Activated CD4-positive, alpha-beta T cell treated with anti-CD3 and anti-CD28 coated beads, Interleukin-2, amount 10 ng/mL, durations not matched to agents 7 days and 5 days (primary cell): ENCODE data around the gene GAREM1. TPM values are rescaled to one million over a fixed set of nuclear protein-coding genes. Genes with fewer than 3 reads are reported as not detected.

ENCODE experiments used
- CTCF ChIA-PET: fragments of 350-600 bp; sonication (Branson Sonifier 250); formaldehyde crosslinking; loops from one replicate; lab custom pipeline; 2021; ENCODE audit warnings: antibody characterized with exemption; lab: Charles Lee
- POLR2A ChIA-PET: fragments of 350-600 bp; sonication (Branson Sonifier 250); formaldehyde crosslinking; loops from one replicate; lab custom pipeline; 2021; ENCODE audit warnings: antibody characterized with exemption; lab: Charles Lee
- DNase-seq: peaks from one replicate; pipeline ENCODE4 v3.0.0-alpha.2; 2020
- H3K27ac Mint-ChIP-seq: one replicate; pipeline ENCODE4 v1.8.0; 2021; ENCODE audit warnings: mild to moderate bottlenecking, moderate library complexity, mixed read lengths
- H3K27me3 Mint-ChIP-seq: one replicate; pipeline ENCODE4 v1.8.0; 2021; ENCODE audit warnings: mixed read lengths
- H3K36me3 Mint-ChIP-seq: one replicate; pipeline ENCODE4 v1.8.0; 2021; ENCODE audit warnings: low read depth, mixed read lengths
- H3K4me1 Mint-ChIP-seq: one replicate; pipeline ENCODE4 v1.8.0; 2021; ENCODE audit warnings: mixed read lengths
- H3K4me3 Mint-ChIP-seq: one replicate; pipeline ENCODE4 v1.8.0; 2021; ENCODE audit warnings: mild to moderate bottlenecking, moderate library complexity, mixed read lengths
- H3K9me3 Mint-ChIP-seq: one replicate; pipeline ENCODE4 v1.8.0; 2021; ENCODE audit warnings: mixed read lengths
- total RNA-seq, 2 experiments: library from RNA; stranded (reverse); gene quantifications; one replicate each; pipeline ENCODE4 v1.2.3, GENCODE V29; 2021

The GAREM1 gene
- total RNA-seq, 2 experiments from 2014 or later = not detected

- Mint-ChIP-seq H3K27ac (no peak overlapping the region), H3K9me3 (no peaks in the 10 kb centered on the region), H3K4me3 (no peak overlapping the region), H3K36me3 (no peaks in the 10 kb centered on the region), H3K27me3 (peaks cover 4% of the 10 kb centered on the region), H3K4me1 (no peaks in the 10 kb centered on the region)
- no peak for DNase-seq
- CTCF ChIA-PET = no interaction called here
- POLR2A ChIA-PET = interaction anchor here (0.5 kb wide), 1 partner anchor 236 kb away, joined by 4 read pairs; no protein-coding TSS in a partner anchor
Measured at GRCh38 chr18:32372047-32372380, 98.7 kb downstream of the GAREM1 start.

GRCh38 chr18:32371384-32371783, 99.3 kb downstream of the GAREM1 start:
- no peaks in the 10 kb centered on the region for H3K9me3 Mint-ChIP-seq
- no peak overlapping the region for H3K4me3 Mint-ChIP-seq
- H3K27ac Mint-ChIP-seq = no peak overlapping the region
- no peaks in the 10 kb centered on the region for H3K36me3 Mint-ChIP-seq
- ChIA-PET CTCF (no interaction called here), POLR2A (interaction anchor here (0.5 kb wide), 1 partner anchor 235 kb away, joined by 4 read pairs; no protein-coding TSS in a partner anchor)
- peaks cover 8% of the 10 kb centered on the region for H3K27me3 Mint-ChIP-seq
- H3K4me1 Mint-ChIP-seq = no peaks in the 10 kb centered on the region
- DNase-seq = no peak

GRCh38 chr18:32368991-32369390, 101.7 kb downstream of the GAREM1 start:
- no peak overlapping the region for H3K4me3 Mint-ChIP-seq
- H3K27me3 Mint-ChIP-seq = peaks cover 20% of the 10 kb centered on the region
- POLR2A ChIA-PET = no interaction called here
- H3K27ac Mint-ChIP-seq = no peak overlapping the region
- no peaks in the 10 kb centered on the region for H3K36me3 Mint-ChIP-seq
- DNase-seq = no peak
- no peaks in the 10 kb centered on the region for H3K9me3 Mint-ChIP-seq
- no peaks in the 10 kb centered on the region for H3K4me1 Mint-ChIP-seq
- CTCF ChIA-PET = no interaction called here

GRCh38 chr18:32368170-32368569, 102.5 kb downstream of the GAREM1 start:
- no peaks in the 10 kb centered on the region for H3K36me3 Mint-ChIP-seq
- H3K9me3 Mint-ChIP-seq = no peaks in the 10 kb centered on the region
- DNase-seq = no peak
- ChIA-PET POLR2A (no interaction called here), CTCF (no interaction called here)
- H3K4me3 Mint-ChIP-seq = no peak overlapping the region
- no peak overlapping the region for H3K27ac Mint-ChIP-seq
- no peaks in the 10 kb centered on the region for H3K4me1 Mint-ChIP-seq
- peaks cover 20% of the 10 kb centered on the region for H3K27me3 Mint-ChIP-seq

- H3K9me3 Mint-ChIP-seq = no peaks in the 10 kb centered on the region
- CTCF ChIA-PET = no interaction called here
- POLR2A ChIA-PET = no interaction called here
- no peak overlapping the region for H3K4me3 Mint-ChIP-seq
- no peak for DNase-seq
- no peaks in the 10 kb centered on the region for H3K4me1 Mint-ChIP-seq
- peaks cover 19% of the 10 kb centered on the region for H3K27me3 Mint-ChIP-seq
- H3K36me3 Mint-ChIP-seq = no peaks in the 10 kb centered on the region
- no peak overlapping the region for H3K27ac Mint-ChIP-seq
Measured at GRCh38 chr18:32366586-32367538, 103.8 kb downstream of the GAREM1 start.

GRCh38 chr18:32362484-32362883, 108.2 kb downstream of the GAREM1 start:
- Mint-ChIP-seq H3K9me3 (no peaks in the 10 kb centered on the region), H3K27ac (no peak overlapping the region), H3K4me1 (no peaks in the 10 kb centered on the region), H3K27me3 (peaks cover 16% of the 10 kb centered on the region), H3K36me3 (no peaks in the 10 kb centered on the region), H3K4me3 (no peak overlapping the region)
- POLR2A ChIA-PET = no interaction called here
- CTCF ChIA-PET = no interaction called here
- DNase-seq = no peak

- no peak overlapping the region for H3K4me3 Mint-ChIP-seq
- no peaks in the 10 kb centered on the region for H3K36me3 Mint-ChIP-seq
- no peaks in the 10 kb centered on the region for H3K9me3 Mint-ChIP-seq
- H3K27ac Mint-ChIP-seq = no peak overlapping the region
- CTCF ChIA-PET = no interaction called here
- no peaks in the 10 kb centered on the region for H3K4me1 Mint-ChIP-seq
- POLR2A ChIA-PET = no interaction called here
- no peak for DNase-seq
- H3K27me3 Mint-ChIP-seq = peaks cover 10% of the 10 kb centered on the region
Measured at GRCh38 chr18:32360682-32361345, 109.9 kb downstream of the GAREM1 start.

- Mint-ChIP-seq H3K4me1 (no peaks in the 10 kb centered on the region), H3K27me3 (peaks cover 2% of the 10 kb centered on the region), H3K9me3 (no peaks in the 10 kb centered on the region), H3K4me3 (no peak overlapping the region), H3K27ac (no peak overlapping the region), H3K36me3 (no peaks in the 10 kb centered on the region)
- ChIA-PET CTCF (no interaction called here), POLR2A (no interaction called here)
- no peak for DNase-seq
Measured at GRCh38 chr18:32358529-32358928, 112.2 kb downstream of the GAREM1 start.

- CTCF ChIA-PET = no interaction called here
- H3K27ac Mint-ChIP-seq = no peak overlapping the region
- no peaks in the 10 kb centered on the region for H3K4me1 Mint-ChIP-seq
- DNase-seq = no peak
- no peaks in the 10 kb centered on the region for H3K36me3 Mint-ChIP-seq
- H3K27me3 Mint-ChIP-seq = peaks cover 2% of the 10 kb centered on the region
- no peaks in the 10 kb centered on the region for H3K9me3 Mint-ChIP-seq
- POLR2A ChIA-PET = no interaction called here
- H3K4me3 Mint-ChIP-seq = no peak overlapping the region
Measured at GRCh38 chr18:32358075-32358474, 112.6 kb downstream of the GAREM1 start.

GRCh38 chr18:32355896-32356295, 114.8 kb downstream of the GAREM1 start:
- Mint-ChIP-seq H3K27me3 (peaks cover 2% of the 10 kb centered on the region), H3K9me3 (no peaks in the 10 kb centered on the region), H3K4me1 (no peaks in the 10 kb centered on the region), H3K4me3 (no peak overlapping the region), H3K27ac (no peak overlapping the region), H3K36me3 (no peaks in the 10 kb centered on the region)
- ChIA-PET POLR2A (no interaction called here), CTCF (no interaction called here)
- no peak for DNase-seq

GRCh38 chr18:32354518-32354917, 116.2 kb downstream of the GAREM1 start:
- DNase-seq = no peak
- Mint-ChIP-seq H3K9me3 (no peaks in the 10 kb centered on the region), H3K4me3 (no peak overlapping the region), H3K27me3 (peaks cover 5% of the 10 kb centered on the region), H3K36me3 (no peaks in the 10 kb centered on the region), H3K27ac (no peak overlapping the region), H3K4me1 (no peaks in the 10 kb centered on the region)
- POLR2A ChIA-PET = no interaction called here
- CTCF ChIA-PET = no interaction called here

- no peak overlapping the region for H3K27ac Mint-ChIP-seq
- POLR2A ChIA-PET = no interaction called here
- H3K36me3 Mint-ChIP-seq = no peaks in the 10 kb centered on the region
- CTCF ChIA-PET = no interaction called here
- DNase-seq = no peak
- H3K4me3 Mint-ChIP-seq = no peak overlapping the region
- H3K9me3 Mint-ChIP-seq = no peaks in the 10 kb centered on the region
- no peaks in the 10 kb centered on the region for H3K4me1 Mint-ChIP-seq
- H3K27me3 Mint-ChIP-seq = peaks cover 5% of the 10 kb centered on the region
Measured at GRCh38 chr18:32353257-32353656, 117.4 kb downstream of the GAREM1 start.

GRCh38 chr18:32351032-32351431, 119.7 kb downstream of the GAREM1 start:
- CTCF ChIA-PET = no interaction called here
- no peak for DNase-seq
- Mint-ChIP-seq H3K27me3 (peaks cover 3% of the 10 kb centered on the region), H3K4me3 (no peak overlapping the region), H3K4me1 (no peaks in the 10 kb centered on the region), H3K27ac (no peak overlapping the region), H3K36me3 (no peaks in the 10 kb centered on the region), H3K9me3 (no peaks in the 10 kb centered on the region)
- POLR2A ChIA-PET = no interaction called here
